Measurements from ENCODE around the gene YKT6. TPM values are rescaled to one million over a fixed set of nuclear protein-coding genes. Genes with fewer than 3 reads are reported as not detected.
"Not testable (repeated sequence)": the region's sequence is repeated elsewhere in the genome, so short reads cannot be mapped to it uniquely, and the experiment has no call there.

Gene YKT6
- total RNA-seq, 1 donor from 2014 or later: 36.1 TPM

DNA sequence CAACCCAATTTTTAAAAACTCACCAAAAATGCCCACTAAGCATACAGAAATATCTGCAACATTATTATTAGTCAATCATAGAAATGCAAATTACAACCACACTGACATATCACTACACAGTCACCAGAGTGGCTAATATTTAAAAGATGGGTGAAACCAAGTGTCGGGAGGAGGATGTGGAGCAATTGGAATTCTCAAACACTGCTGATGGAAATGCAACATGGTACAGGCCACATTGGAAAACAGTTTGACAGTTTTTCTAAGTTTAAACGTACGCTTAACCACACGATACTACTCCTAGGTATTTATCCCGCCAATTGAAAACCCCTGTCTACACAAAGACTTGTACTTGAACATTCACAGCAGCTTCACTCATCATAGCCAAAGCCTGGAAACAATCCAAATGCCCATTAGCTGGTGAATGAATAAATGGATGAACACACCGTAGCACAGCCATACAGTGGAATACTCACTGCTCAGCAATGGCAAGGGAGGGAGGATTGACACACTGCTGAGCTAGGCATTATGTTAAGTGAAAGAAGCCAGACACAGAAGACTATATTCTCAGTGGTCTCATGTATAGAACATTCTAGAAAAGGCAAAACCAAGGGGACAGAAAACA, 27.9 kb upstream of the YKT6 start:
- DNase-seq: no peak

DNA sequence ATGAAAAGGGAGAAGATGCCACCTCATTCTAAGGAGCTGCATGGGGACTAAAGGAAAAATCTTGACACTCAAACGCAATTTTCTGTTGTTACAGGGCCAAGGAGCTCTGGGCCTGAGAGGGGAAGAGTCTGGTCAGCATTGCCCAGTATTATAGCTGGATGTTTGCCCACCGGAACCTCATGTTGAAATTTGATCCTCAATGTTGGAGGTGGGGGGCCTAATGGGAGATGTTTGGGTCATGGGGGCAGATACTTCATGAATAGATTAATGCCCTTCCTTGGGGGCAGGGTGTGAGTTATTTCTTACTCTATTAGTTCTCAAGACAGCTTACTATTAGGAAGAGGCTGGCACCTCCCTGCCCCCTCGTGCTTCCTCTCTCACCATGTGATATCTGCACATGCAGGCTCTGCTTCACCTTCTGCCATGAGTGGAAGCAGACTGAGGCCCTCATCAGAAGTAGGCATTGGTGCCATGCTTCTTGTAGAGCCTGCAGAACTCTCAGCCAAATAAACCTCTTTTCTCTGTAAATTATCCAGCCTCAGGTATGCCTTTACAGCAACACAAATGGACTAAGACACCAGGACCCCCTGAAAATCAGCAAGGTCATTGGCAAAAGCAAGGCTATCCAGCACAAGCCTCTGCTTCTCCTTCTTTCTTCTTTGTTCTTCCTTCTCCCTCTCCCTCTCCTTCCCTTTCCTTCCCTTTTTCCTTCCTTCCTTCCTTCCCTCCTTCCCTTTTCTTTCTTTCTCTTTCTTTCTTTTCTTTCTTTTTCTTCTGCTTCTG, 26.7 kb upstream of the YKT6 start:
- DNase-seq: no peak

DNA sequence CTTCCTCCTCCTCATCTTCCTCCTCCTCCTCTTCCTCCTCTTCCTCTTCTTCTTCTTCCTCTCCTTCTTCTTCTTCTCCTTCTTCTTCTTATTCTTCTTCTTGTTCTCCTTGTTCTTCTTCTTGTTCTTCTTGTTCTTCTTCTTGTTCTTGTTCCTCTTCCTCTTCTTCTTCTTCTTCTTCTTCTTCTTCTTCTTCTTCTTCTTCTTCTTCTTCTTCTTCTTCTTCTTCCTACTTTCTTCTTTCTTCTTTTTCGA, 26.2 kb upstream of the YKT6 start:
- not testable (repeated sequence) for DNase-seq

DNA sequence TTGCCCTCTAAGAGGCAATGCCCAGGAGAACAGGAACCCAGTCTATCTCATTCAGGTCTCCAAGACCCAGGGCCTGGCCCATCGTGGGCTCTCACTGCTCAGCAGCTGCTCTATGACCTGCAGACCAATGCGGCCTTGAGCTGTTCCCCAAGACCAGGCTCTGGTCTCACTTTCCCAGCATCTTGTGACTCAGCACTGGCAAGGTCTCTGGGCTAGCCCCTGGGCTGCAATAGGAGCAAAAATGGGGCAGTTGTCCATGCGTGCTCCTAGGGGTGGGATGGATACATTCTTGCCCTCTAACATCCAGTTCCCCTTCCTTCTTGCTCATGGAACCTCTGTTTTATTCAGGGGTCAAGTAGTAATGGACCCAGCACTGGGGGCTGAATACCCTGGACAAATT, 25.0 kb upstream of the YKT6 start:
- no peak for DNase-seq

DNA sequence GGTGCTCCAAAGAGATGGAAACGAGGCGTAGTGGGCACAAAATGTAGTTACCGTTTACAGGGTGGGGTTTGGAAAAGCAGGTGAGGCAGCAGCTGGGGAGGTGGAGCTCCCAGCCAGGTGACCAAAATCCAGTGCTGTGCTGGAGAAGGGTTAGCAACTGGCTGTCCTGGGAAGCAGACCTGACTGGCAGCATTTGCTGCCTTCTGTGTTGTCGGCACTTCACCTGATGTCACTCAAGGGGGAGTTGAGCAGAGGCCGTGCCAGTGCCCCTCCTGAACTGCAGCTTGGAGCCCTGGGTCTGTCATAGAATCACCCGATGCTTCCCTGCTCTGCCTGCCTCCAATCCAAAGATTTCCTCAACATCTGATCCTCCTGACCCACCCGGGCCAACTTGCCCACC, 24.3 kb upstream of the YKT6 start:
- no peak for DNase-seq

DNA sequence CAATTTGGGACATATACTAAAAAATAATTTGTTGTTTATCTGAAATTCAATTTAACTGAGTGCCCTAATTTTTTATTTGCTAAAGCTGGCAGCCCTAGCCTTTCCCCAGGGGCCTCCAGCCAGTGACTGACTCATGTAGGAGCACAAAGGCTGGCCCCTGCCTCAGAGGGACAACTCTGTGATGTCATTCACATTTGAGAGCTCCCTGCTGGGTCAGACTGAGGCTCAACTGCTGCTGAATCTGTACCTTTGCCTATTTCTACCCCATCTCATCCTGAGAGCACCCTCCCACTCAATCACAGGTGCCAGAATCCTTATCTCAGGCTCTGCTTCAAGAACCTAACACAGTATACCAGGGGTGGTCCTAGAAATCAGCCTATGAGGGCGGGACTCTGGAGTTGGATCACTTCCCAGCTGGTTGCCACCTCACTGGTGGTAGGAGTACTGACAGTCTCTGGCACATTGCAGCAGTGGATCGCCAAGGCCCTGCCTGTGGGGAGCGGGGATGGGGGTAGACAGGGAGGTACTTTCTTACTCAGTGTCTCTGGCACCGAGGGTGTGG, 23.1 kb upstream of the YKT6 start:
- no peak for DNase-seq

DNA sequence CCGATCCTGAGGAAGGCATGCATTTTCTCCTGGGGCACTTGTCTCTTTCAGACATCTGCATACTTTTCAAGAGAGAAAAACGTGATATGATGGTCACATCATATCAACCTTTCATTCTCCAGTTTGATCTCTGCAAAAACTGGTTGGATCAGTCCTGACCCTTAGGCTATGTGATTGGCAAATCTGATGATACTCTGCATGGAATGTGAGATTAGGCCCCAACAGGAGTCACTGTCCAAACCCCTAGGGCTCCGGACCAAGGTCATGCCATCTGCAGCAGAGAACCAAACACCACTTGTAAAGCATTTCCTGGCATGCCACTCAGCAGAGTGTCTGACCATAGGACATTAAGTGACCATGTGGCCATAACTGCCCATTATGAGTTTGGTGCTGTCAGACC, 20.1 kb upstream of the YKT6 start:
- DNase-seq: no peak

DNA sequence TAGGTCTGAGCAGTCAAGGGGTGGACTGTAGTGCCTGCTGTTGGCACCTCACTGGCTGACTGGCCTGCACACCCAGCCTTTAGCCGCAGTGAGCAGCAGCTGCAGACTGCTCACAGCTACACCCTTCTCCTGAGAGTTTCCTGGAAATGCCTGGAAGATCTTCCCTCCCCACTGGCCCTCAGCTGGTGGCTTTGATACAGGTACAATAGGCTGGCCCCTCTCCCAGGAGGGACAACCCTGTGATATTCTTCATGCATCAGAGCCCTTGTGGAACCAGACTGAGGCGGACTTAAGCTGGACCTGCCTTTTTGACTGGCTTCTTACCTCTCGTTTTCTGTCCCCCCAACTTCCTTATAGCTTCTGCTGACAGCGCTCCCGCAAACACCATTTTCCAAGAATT, 18.0 kb upstream of the YKT6 start:
- DNase-seq: no peak

DNA sequence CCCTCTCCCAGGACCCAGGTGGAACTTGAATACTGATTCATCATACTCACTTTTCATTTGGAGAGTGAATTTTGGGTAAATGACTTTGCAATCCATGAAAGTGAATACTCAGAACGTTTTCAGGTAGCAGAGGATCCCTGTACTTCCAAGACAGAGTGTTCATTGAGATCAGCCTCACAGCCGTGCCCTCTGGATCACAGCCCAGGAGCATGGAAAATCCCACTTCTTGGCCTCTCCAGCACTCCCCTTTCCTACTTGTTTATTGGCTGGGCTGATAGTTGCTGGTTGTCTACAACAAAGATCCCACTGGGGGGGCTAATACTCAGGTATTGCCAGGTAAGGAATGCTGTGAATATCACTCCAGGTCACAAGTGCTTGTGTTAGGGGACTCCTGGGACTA, 17.4 kb upstream of the YKT6 start:
- DNase-seq: no peak

DNA sequence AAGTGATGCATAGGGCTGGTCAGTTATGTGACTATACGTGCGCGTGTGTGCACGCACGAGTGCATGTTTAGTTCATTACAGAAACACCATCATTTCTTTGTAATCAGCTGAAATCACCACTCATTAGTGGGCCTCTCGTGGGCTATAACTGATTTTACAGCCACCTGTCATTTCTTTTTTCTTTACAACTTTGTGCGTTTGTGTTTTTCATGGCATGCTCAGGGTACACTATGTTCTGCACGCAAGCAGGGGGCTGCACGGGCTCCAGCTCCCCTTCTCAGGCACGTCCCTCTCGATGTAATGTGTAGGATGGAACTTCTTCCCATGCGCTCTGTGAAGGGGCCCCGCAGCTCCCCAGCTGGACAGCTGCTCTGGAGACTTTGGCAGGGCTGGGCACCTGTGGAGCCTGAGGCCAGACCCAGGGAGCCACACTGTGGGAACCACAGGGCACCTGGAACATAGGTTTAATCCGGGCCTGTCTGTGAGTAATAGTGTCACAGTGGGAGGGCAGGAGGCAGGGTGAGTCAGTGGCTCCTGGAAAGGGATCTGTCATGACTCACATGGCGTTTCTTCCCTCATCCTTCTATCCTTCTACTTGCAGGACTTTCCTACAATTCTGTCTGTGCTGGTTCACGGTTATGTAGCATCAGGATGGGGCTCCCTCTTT, 16.4 kb upstream of the YKT6 start:
- DNase-seq: no peak

DNA sequence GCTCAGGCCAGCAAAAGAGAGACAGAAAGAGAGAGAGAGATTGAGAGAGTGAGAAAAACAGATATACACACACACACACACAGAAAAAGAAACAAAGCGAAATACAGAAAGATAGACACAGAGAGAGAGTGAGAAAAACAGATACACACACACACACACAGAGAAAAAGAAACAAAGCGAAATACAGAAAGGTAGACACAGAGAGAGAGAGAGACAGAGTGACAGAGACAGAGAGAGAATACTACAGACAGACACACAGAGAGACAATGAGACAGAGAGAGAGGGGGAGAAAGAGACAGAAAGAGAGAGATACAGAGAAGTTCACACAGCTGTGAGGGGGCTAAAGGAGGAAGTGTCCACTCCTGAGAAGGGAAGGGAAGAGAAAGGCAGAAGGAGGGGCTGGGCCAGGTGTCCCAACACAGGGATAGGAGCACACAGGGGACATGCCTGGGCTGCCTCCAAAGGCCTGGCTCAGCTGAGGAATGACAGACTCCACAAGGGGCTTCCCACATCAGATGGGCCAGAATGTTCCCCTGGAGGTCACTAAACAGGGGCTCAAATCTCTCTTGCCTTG, 15.8 kb upstream of the YKT6 start:
- no peak for DNase-seq

DNA sequence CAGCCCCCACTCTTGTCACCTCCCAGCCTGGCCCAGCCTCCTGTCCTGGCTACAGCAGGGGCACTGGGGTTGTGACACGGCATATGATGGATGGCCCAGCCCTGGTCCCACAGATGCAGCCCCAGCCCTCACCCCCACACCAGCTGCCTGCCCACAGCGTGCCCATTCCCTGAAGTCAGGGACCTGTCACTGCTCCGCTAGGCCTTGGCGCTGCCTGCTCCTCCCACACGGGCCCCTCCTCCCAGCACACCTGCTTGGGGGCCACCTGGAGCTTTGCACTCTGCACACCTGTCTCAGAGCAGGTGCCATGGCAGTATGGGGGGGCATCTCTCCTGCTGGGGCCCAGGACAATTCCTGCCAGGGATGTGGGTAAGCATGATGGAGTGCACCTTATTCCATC, 15.0 kb upstream of the YKT6 start:
- no peak for DNase-seq

DNA sequence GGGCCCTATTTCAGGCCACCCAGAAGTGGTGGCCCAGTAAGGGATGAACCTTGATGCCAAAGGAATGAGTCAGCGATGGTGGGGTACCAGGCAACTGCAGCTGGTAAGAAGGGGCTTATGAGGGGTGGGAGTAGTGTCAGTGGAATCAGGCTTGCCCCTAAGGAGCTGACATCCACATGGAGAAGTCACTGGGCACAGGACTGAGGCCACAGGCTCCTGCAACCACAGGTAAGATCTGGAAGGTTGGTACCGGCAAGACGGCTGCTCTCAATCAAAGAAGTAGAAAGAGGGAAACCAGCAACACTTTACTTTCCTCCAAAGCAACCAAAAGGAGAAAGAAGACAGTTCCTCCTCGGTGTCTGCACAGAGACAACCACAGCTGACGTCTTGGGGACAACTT, 14.0 kb upstream of the YKT6 start:
- no peak for DNase-seq

DNA sequence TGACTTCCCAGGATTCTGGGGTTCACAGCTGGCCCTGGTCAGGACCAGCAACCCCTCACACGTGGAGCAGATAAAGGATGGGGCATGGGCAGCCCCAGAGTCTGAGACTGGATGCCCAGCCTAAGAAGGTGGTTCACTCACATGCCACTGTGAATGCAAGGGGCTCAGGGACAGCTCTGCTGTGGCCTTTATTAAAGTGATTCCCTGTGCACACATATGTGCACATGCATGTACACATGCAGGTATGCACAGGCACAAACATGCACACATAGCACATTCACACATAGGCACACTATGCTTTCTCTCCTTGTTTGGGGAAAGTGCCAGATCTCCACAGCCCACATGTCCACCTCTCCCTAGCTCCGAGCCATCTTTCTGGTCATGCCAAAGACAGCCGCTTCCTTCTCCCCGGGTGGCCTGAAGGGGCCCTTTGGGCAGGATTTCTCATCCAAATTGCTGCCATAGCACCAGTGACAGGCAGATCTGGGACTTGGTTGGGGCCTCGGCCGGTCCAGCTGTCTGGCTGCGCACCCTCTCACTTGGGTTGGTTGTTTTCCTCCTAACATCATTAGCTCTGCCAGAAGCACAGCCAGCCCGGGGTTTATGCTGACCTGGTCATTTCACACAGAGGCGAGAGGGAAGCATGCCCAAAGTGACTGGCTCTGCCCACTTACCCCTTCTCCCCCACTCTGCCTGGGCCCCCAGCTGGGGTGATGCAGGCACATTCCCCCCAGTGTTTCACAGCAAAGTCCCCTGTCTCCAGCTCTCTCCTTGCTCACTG, 13.0 kb upstream of the YKT6 start:
- DNase-seq: no peak

DNA sequence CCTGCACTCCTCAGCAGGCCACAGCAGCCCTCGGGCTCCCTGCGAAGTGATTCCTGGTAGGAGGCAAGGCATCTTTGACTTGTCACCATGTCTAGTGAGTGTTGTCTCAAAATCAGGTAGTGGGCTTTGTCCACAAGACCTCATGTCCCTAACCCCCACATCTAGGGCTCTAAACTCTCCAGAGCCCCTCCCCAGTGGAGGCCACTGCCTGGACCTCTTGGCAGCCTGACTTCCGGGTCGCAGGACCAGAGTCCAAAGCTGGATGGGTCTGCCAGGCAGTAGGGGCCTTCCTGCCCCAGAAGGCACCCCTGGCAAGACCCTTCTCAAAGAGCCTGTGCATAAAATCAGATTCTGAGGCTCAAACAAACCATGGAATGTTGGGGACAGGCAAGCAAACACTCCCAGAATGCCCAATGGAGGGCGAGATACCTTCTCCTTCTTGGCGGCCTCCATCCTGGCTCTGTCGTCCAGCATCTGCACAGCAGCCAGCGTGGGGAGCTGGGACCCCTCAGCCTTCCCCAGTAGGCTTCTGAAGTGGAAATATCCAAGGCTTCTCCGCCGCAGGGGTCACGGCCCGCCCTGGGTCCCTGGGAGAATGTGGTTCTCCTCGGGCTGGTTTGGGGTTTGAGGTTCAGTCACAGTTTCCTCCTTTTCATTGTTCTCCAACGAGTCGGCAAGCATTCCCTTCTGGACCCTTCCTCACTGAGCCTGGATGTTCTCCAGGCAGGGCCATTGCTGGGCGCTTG, 12.1 kb upstream of the YKT6 start:
- no peak for DNase-seq

DNA sequence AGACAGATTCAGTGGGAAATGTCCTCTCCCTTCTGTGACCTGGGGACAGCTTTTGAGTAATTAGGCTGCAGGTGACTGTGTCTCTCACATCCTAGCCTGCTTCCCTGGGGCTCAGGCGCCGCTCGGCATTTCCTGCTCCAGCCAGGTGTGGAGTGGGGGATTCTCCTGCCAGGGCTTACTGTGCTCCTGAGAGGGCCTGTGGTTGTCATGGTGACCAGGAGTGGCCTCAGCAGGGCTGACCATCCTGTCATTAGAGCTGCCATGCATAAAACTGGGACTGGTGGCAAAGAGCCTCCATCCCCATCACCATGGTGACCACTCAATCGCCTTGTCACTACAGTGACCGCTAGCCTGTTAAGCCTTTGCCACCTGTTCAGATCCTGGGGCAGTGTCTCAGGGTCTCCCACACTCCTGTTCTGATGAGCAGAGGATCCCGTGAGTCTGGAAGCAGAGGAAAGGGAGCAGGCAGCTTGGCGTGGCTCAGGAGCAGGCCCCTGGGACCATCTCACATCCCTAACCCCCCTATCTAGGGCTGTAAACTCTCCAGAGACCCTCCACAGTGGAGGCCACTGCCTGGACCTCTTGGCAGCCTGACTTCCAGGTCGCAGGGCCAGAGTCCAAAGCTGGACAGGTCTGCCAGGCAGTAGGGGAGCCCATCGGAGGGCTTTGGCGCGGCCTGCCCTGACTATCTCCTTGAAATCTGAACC, 11.3 kb upstream of the YKT6 start, which contains the start of gene GCK:
TSS of gene GCK (minus strand) at position 154 of the 707 bp plus-strand sequence. CDS start 486 bp downstream, outside the sequence.
- no peak for DNase-seq

DNA sequence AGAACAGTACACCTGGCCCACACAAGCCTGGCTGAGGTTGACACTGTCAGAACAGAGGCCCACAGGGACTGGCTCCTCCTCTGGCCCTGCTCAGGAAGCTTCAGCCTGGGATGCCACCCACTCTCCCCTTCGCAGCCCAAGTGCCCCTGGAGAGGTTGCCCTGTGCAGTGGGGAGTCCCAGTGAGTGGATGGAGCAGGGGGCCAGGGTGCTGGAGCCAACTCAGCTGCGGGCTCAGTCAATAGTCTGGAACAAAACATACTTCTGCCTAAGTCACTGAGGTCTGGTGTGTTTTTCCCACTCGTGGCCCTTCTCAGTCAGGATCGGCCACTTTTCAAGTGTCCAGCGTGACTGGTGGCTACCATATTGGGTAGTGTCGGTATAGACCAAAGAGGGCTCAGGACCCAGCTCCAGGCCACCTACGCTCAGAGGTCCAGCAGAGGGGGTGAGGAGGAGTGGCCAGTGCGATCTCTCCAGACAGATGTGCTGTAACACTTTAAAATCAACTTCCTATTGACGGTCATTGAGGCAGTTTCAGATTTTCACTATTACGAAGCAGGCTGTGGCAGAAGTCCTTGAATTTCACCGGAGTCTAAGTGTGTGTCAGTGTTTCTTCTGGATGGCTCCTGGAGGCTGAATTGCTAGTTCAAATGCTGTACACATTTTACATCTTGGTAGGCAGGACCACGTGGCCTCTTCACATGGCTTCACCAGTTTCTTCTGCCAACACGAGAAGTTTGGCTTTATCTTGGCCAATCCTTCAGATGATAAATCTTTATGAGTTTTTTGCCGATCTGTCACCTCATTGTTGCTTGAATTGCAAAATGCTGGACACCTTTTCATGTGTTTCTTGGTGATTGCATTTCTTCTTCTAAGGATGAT, 10.5 kb upstream of the YKT6 start:
- DNase-seq: no peak

DNA sequence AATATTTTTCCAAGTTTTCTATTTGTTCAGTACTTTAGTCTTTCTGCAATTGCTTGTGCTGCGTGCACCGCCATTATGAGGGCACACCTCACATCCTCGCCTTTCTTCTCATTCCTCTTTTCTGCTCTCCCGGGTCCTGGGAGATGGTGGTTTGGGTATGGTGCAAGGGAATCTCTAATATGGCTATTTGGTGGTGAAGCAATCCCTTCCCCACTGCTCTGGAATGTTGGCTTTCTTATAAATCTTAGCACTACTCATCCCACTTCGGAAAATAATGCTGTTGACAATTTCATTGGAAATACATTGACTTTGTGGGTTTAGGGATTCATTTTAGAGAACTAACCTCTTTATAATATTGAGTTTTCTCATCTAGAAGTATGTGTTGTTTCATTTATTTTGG, 9.6 kb upstream of the YKT6 start:
- no peak for DNase-seq

DNA sequence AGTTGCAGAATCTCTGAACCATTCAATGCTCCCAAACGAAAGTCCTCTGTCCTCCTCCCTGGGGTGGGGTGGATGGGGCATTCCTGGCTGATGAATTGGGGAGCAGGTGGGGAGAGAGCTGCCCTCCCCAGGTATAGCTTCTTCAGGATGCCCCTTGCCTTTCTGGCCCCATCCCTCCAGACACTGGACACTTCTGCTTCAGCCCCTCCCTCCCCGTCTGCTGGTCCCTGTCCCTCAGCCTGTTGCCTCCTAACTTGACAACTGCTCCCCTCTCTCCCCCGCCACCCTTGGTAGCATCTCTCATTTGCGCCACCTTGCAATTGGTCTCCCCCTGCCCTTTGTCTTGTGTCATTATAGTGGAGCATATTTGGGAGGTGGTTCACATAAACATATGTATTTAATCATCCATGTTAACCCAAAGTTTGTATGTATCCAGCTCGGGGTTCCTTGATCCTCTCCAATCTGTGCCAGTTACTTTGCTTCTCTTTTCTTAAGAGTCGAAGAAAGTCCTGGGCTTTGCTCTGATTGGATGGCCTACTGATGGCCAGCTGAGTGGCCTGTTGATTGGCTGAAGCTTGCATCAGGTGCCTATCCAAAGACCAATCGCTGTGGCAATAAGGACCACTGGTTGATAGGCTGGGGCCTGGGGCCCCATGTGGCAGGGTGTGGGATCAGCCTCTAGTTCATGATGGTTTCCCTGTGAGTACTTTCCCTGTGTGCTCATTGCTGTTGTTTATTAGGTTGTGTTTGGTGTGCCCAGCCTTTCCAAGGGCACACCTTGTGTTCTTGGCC, 7.6 kb upstream of the YKT6 start:
- no peak for DNase-seq
